HEK293T (cell line): ENCODE data around the gene RIMOC1.

Source experiments
- CTCF ChIA-PET: fragments of 350-600 bp; formaldehyde crosslinking; extraction: SDS; loops from one replicate; lab custom pipeline; 2021; ENCODE audit warnings: antibody characterized with exemption, inconsistent platforms; lab: Yijun Ruan, JAX
- POLR2A ChIA-PET: fragments of 350-600 bp; formaldehyde crosslinking; extraction: SDS; loops from one replicate; lab custom pipeline; 2020; ENCODE audit warnings: antibody characterized with exemption, inconsistent platforms; lab: Yijun Ruan, JAX
- DNase-seq: peaks from one replicate; pipeline ENCODE4 v3.0.0; 2012; ENCODE audit warnings: mixed read lengths; ENCODE audit errors: extremely low spot score
- ARNT ChIP-seq: fragments of 450-650 bp; IDR thresholded peaks from 2 replicates; pipeline ENCODE4 v1.6.1; 2017; ENCODE audit warnings: mild to moderate bottlenecking
- BHLHE40 ChIP-seq: fragments of 450-650 bp; IDR thresholded peaks from 2 replicates; pipeline ENCODE4 v1.6.1; 2016; ENCODE audit warnings: mild to moderate bottlenecking, moderate library complexity, borderline replicate concordance
- CTBP1 ChIP-seq: fragments of 450-650 bp; IDR thresholded peaks from 2 replicates; pipeline ENCODE4 v1.6.1; 2016; ENCODE audit warnings: borderline replicate concordance
- ELF4 ChIP-seq: fragments of 450-650 bp; IDR thresholded peaks from 2 replicates; pipeline ENCODE4 v1.6.1; 2017; ENCODE audit warnings: antibody characterized with exemption
- FOXA1 ChIP-seq: fragments of 450-650 bp; IDR thresholded peaks from 2 replicates; pipeline ENCODE4 v1.6.1; 2016; ENCODE audit warnings: mild to moderate bottlenecking
- FOXK2 ChIP-seq: fragments of 450-650 bp; IDR thresholded peaks from 2 replicates; pipeline ENCODE4 v1.6.1; 2016; ENCODE audit warnings: mild to moderate bottlenecking
- FOXM1 ChIP-seq: fragments of 450-650 bp; IDR thresholded peaks from 2 replicates; pipeline ENCODE4 v1.6.1; 2017; ENCODE audit warnings: mild to moderate bottlenecking, borderline replicate concordance
- HDGF ChIP-seq: fragments of 450-650 bp; IDR thresholded peaks from 2 replicates; pipeline ENCODE4 v1.6.1; 2017; ENCODE audit warnings: antibody characterized with exemption, borderline replicate concordance
- L3MBTL2 ChIP-seq: fragments of 450-650 bp; conservative IDR thresholded peaks from 2 replicates; pipeline ENCODE4 v1.6.1; 2016; ENCODE audit warnings: mild to moderate bottlenecking
- LEF1 ChIP-seq: fragments of 450-650 bp; IDR thresholded peaks from 2 replicates; pipeline ENCODE4 v1.6.1; 2017; ENCODE audit warnings: mild to moderate bottlenecking, borderline replicate concordance
- NFRKB ChIP-seq: fragments of 450-650 bp; IDR thresholded peaks from 2 replicates; pipeline ENCODE4 v1.6.1; 2016; ENCODE audit warnings: mild to moderate bottlenecking, moderate library complexity
- SP1 ChIP-seq: fragments of 450-650 bp; IDR thresholded peaks from 2 replicates; pipeline ENCODE4 v1.6.1; 2017
- SUZ12 ChIP-seq: fragments of 450-650 bp; IDR thresholded peaks from 2 replicates; pipeline ENCODE4 v1.6.1; 2016; ENCODE audit warnings: mild to moderate bottlenecking
- TARDBP ChIP-seq: fragments of 450-650 bp; IDR thresholded peaks from 2 replicates; pipeline ENCODE4 v1.6.1; 2016
- ZNF384 ChIP-seq: fragments of 450-650 bp; IDR thresholded peaks from 2 replicates; pipeline ENCODE4 v1.6.1; 2016
- TF ChIP-seq, protein P1 (sequence below): fragments of 450-650 bp; IDR thresholded peaks from 2 replicates; pipeline ENCODE4 v1.6.1; 2016

The RIMOC1 gene

DNA sequence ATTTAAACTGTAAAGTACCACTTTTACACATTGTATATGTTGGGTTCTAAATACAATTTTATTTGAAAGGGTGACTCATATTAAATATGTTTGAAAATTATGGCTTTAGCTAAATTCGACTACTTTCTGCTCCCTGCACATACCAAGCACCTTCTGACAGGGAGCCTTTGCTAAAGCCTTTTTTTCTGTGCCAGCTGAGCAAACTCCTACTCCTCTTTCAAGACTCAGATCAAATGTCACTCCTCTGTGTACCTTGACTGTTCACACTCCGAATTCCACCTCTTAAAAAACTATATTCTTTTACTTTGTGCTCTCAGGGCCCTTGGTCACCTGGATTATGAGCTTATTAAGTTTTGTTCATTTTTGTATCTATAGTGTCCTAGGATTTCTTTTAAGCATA is 27.5 kb upstream of the RIMOC1 start:
- CTCF ChIA-PET = no interaction called here
- TF ChIP-seq BHLHE40 (no peak), ARNT (no peak), SUZ12 (no peak), ELF4 (no peak), FOXK2 (no peak), FOXM1 (no peak), NFRKB (no peak), FOXA1 (no peak), TARDBP (no peak), SP1 (no peak), L3MBTL2 (no peak), LEF1 (no peak), HDGF (no peak), ZNF384 (no peak), CTBP1 (no peak)
- TF ChIP-seq, protein P1, sequence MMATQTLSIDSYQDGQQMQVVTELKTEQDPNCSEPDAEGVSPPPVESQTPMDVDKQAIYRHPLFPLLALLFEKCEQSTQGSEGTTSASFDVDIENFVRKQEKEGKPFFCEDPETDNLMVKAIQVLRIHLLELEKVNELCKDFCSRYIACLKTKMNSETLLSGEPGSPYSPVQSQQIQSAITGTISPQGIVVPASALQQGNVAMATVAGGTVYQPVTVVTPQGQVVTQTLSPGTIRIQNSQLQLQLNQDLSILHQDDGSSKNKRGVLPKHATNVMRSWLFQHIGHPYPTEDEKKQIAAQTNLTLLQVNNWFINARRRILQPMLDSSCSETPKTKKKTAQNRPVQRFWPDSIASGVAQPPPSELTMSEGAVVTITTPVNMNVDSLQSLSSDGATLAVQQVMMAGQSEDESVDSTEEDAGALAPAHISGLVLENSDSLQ = no peak
- DNase-seq = no peak
- POLR2A ChIA-PET = interaction anchor here (0.9 kb wide), 1 partner anchor 49 kb away, joined by 5 read pairs; the partner anchor contains the start of gene FBXO4

- TF ChIP-seq SP1 (no peak), ARNT (no peak), CTBP1 (no peak), L3MBTL2 (no peak), ELF4 (no peak), SUZ12 (no peak)
- DNase-seq = no peak
- ChIA-PET POLR2A (no interaction called here), CTCF (no interaction called here)
Observed at GRCh38 chr5:41877408-41877807, 26.7 kb upstream of the RIMOC1 start.

DNA sequence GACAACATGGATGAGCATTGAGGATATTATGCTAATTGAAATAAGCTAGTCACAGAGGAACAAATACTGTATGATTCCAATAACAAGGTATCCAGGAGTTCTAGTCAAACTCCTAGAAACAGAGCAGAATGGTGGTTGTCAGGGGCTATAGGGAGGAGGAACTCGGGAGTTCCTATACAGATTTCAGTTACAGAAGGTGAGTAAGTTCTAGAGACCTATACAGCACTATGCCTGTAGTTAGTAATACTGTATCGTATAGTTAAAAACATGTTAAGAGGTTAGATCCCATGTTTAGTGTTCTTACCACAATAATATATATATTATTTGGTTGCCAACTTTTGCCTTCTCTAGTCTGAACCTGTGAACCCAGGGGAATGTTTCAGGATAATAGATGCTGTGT is 26.0 kb upstream of the RIMOC1 start:
- ChIA-PET POLR2A (no interaction called here), CTCF (no interaction called here)
- TF ChIP-seq ZNF384 (no peak), SUZ12 (no peak), NFRKB (no peak), FOXM1 (no peak), FOXK2 (no peak)
- no peak for DNase-seq

DNA sequence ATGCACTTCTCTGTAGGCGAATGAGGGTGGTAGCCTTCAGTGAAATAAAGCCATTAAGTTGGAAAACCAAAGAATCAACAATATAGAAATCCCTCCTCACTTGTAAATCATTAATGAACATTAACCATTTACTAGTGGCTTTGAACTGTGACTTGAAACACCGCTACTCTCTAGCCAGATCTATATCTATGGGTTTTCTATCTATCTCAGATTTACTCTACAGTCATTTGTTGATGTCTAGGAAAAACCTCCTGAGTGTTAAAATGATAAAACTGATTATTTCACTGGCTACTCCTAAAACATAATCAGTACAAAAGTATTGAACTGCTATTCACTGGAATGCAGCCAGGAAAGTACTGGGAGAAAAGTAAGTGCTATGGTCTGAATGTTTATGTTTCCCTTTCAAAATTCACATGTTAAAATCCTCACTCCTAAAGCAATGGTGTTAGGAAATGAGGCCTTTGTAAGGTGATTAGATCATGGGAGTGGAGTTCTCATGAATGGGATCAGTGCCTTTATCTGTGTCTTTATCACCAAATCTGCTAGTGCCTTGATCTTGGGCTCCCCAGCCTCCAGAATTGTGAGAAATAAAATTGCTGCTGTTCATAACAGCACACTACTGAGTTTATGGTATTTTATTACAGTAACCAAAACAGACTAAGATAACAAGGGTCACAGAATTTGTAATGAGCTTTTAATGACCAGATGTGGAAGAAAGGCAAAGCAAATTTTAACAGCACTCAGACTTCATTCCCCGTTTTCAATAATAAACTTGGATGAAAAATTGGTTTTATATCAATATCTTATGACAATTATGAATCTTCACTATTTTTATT is 25.3 kb upstream of the RIMOC1 start:
- DNase-seq = no peak
- TF ChIP-seq FOXM1 = no peak
- TF ChIP-seq SP1 = no peak
- TF ChIP-seq, protein P1 = no peak
- no peak for TF ChIP-seq LEF1
- TF ChIP-seq SUZ12 = no peak
- TF ChIP-seq NFRKB = no peak
- no peak for TF ChIP-seq BHLHE40
- no peak for TF ChIP-seq HDGF
- TF ChIP-seq FOXA1 = no peak
- TF ChIP-seq L3MBTL2 = no peak
- POLR2A ChIA-PET = no interaction called here
- CTCF ChIA-PET = no interaction called here

- ChIA-PET POLR2A (no interaction called here), CTCF (no interaction called here)
- DNase-seq = no peak
- TF ChIP-seq L3MBTL2 (no peak), BHLHE40 (no peak), TARDBP (no peak), SUZ12 (no peak), ARNT (no peak), HDGF (no peak), LEF1 (no peak)
Observed at GRCh38 chr5:41882765-41883164, 21.4 kb upstream of the RIMOC1 start.

DNA sequence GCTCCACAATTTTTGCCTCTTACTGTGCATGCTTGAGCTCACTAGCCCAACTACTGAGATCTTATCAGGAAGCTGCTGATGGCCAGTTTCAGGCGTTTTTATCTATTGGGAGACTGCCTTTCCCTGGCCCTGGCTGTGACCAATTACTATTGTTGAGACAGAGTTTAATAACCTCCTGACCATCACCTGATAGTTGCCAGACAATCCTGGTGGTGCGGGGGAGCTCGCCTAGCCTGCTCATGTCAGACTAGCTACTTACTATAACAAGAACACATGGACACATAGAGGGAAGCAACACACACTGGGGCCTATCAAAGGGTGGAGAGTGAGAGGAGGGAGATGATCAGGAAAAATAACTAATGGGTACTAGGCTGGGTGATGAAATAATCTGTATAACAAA is 20.9 kb upstream of the RIMOC1 start:
- POLR2A ChIA-PET = no interaction called here
- TF ChIP-seq SP1 (no peak), LEF1 (no peak), SUZ12 (no peak), HDGF (no peak), ARNT (no peak), FOXM1 (no peak), FOXK2 (no peak), ELF4 (no peak), L3MBTL2 (no peak)
- TF ChIP-seq, protein P1 = no peak
- DNase-seq = no peak
- CTCF ChIA-PET = no interaction called here
